Thoracic aorta (tissue), 2 donors: ENCODE data around the gene GDI1. TPM values are rescaled to one million over a fixed set of nuclear protein-coding genes. Genes with fewer than 3 reads are reported as not detected.

Experiments used
- ATAC-seq: fragments of 150-250 bp; one replicate; pipeline ENCODE4 v1.8.0; 2017; ENCODE audit warnings: low read depth; ENCODE audit not compliant: insufficient number of reproducible peaks, low FRiP score
- DNase-seq: peaks from one replicate; pipeline ENCODE4 v3.0.0-alpha.2; 2020; ENCODE audit warnings: low spot score
- H3K27ac ChIP-seq, 2 donors: fragments of 200-600 bp; sonication (generic); 1 replicate in 1 of 2; 2 replicates in 1 of 2; pipeline ENCODE4 v1.5.1; 2016; ENCODE audit warnings: mild to moderate bottlenecking in 2 of 2, moderate library complexity in 2 of 2
- H3K27me3 ChIP-seq: fragments of 200-600 bp; sonication (generic); replicated peaks from 2 replicates; pipeline ENCODE4 v1.6.0; 2016; ENCODE audit warnings: mild to moderate bottlenecking; ENCODE audit not compliant: insufficient read depth
- H3K36me3 ChIP-seq: fragments of 200-600 bp; sonication (generic); one replicate; pipeline ENCODE4 v1.5.1; 2016
- H3K4me1 ChIP-seq, 2 donors: fragments of 200-600 bp; sonication (generic); 1 replicate in 1 of 2; 2 replicates in 1 of 2; pipeline versions ENCODE4 v1.5.1 to v1.6.0; 2016; ENCODE audit warnings: low read depth in 2 of 2, mild to moderate bottlenecking in 1 of 2; ENCODE audit not compliant: control insufficient read depth in 1 of 2
- H3K4me3 ChIP-seq: fragments of 200-600 bp; sonication (generic); 2 replicates; pipeline ENCODE4 v1.5.1; 2016; ENCODE audit warnings: mild to moderate bottlenecking
- H3K9me3 ChIP-seq: fragments of 200-600 bp; sonication (generic); 2 replicates; pipeline ENCODE4 v1.5.1; 2016
- CTCF ChIP-seq: fragments of 200-600 bp; sonication (generic); IDR thresholded peaks from one replicate; pipeline ENCODE4 v1.5.1; 2019; ENCODE audit warnings: antibody characterized with exemption
- total RNA-seq, 2 donors: library from RNA; depleted of rRNA; stranded (reverse); fragments of >200 nt; gene quantifications; one replicate each; pipeline versions ENCODE4 v1.1.0 to v1.2.3, GENCODE V29; 2016

Gene GDI1
- total RNA-seq, 2 donors from 2014 or later: 99.4 to 151 TPM

DNA sequence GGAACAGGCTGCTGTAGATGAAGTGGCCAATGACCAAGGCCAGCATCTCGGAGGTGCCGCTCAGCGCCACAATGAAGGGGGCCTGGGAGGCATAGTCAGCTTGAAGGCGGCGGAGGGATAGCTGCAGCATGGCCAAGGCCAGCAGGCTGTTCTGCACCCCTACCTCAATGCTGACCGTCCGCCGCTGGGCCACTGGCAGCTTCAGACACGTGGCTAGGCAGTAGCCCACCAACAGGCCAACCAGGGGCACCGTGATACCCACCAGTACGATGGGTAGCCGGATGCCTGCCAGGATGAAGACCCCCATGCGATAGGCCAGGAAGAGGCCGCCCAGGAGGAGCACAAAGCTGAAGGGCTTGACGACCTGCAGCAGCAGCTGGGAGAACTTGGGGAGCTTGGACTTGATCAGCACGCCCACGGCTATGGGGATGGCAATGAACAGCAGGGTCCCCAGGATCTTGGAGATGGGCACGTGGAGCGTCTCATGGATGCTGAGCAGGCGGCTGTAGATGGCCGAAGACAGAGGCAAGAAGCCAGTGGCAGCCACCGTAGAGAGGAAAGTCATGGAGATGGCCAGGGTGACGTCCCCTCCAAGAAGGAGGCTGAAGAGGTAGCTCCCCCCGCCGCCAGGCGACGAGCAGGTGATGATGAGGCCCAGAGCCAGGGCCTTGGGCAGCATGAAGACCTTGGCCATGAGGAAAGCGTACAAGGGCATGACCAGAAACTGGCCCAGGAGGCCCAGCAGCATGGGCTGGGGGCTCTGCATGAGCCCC lies 50.8 kb downstream of the GDI1 start:
- H3K4me3 ChIP-seq: no peak overlapping the region
- H3K27me3 ChIP-seq: no peaks in the 10 kb centered on the region
- H3K4me1 ChIP-seq: peaks cover 3 to 41% of the 10 kb centered on the region in 2 donors
- DNase-seq: no peak
- no peak for TF ChIP-seq CTCF
- no peaks in the 10 kb centered on the region for H3K9me3 ChIP-seq
- ATAC-seq: no peak
- peak overlapping the region; percentile 52 to 55 for H3K27ac ChIP-seq
- peaks cover 5% of the 10 kb centered on the region for H3K36me3 ChIP-seq

DNA sequence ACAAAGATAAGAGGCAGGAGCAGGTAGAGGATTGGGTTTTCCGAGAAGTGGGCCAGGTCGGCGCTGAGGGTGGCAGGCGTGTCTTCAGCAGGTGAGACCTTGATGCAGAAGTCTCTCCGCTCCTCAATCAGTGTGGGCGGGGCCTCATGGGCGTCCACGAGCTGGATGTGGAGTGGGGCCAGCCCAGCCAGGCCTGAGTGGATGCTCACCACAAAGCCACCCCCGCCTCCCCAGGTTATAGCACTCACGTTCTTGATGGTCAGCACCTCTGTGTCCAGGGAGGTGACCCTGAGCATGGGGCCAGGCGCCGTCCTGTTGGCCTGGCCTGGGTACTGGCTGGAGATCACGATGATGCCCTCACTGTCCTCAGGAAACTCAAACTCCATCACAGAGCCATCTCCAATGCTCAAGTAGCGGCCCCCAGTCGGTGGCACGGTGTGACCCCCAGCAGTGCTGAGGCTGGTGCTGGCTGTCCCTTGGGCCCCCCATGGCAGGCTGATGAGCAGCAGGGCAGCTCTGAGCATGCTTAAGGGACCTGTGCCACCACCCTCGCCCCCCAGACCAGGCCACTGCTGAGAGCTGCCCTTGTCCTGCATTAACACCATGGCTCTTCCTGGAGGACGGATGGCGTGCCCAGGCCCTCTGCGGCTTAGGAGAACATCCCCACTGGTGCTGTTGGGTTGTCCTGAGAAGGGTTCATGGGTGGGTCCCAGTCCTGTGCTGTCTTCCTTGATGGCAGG lies 51.6 kb downstream of the GDI1 start:
- H3K27me3 ChIP-seq: no peaks in the 10 kb centered on the region
- H3K4me3 ChIP-seq: no peak overlapping the region
- H3K27ac ChIP-seq: no peak overlapping the region
- peaks cover 5% of the 10 kb centered on the region for H3K36me3 ChIP-seq
- ATAC-seq (no peak), DNase-seq (no peak)
- peaks cover 3 to 41% of the 10 kb centered on the region in 2 donors for H3K4me1 ChIP-seq
- TF ChIP-seq CTCF: no peak
- H3K9me3 ChIP-seq: no peaks in the 10 kb centered on the region

GRCh38 chrX:154489182-154489581 lies 52.2 kb downstream of the GDI1 start:
- no peaks in the 10 kb centered on the region for H3K27me3 ChIP-seq

DNA sequence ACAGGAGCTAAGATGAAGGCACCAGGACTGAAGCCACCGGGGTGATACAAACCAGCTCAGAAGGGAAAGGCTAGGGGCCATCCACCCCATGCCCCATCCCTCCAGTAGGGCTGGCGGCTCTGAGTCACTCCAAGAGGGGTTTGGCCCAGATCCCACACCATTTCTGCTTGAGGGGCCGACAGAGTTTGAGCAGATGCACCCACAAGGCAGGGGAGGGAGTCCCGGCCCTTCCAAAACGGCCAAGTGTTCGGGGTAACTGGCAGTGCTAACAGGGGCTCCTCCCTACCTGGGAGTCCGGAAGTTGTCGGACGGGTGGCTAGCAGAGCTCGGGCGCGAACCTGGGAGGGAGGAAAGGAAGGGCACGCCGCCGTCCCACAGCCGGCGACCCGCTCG lies 53.1 kb downstream of the GDI1 start:
- peak overlapping the region; percentile 81 for H3K4me3 ChIP-seq
- H3K4me1 ChIP-seq: peaks cover 3 to 37% of the 10 kb centered on the region in 2 donors
- H3K36me3 ChIP-seq: no peaks in the 10 kb centered on the region
- H3K27ac ChIP-seq: peak overlapping the region; percentile 86 to 96
- no peak for TF ChIP-seq CTCF
- H3K9me3 ChIP-seq: no peaks in the 10 kb centered on the region
- no peaks in the 10 kb centered on the region for H3K27me3 ChIP-seq
- DNase-seq (peak; percentile 15), ATAC-seq (no peak)

More at GRCh38 chrX:154489182-154489581, 52.2 kb downstream of the GDI1 start:
- H3K4me1 ChIP-seq: peaks cover 3 to 41% of the 10 kb centered on the region in 2 donors
- DNase-seq (no peak), ATAC-seq (no peak)
- H3K4me3 ChIP-seq: peak overlapping the region; percentile 81
- no peak for TF ChIP-seq CTCF
- peak overlapping the region in 1 of 2 donors; percentile 96 for H3K27ac ChIP-seq
- peaks cover 5% of the 10 kb centered on the region for H3K36me3 ChIP-seq
- H3K9me3 ChIP-seq: no peaks in the 10 kb centered on the region

DNA sequence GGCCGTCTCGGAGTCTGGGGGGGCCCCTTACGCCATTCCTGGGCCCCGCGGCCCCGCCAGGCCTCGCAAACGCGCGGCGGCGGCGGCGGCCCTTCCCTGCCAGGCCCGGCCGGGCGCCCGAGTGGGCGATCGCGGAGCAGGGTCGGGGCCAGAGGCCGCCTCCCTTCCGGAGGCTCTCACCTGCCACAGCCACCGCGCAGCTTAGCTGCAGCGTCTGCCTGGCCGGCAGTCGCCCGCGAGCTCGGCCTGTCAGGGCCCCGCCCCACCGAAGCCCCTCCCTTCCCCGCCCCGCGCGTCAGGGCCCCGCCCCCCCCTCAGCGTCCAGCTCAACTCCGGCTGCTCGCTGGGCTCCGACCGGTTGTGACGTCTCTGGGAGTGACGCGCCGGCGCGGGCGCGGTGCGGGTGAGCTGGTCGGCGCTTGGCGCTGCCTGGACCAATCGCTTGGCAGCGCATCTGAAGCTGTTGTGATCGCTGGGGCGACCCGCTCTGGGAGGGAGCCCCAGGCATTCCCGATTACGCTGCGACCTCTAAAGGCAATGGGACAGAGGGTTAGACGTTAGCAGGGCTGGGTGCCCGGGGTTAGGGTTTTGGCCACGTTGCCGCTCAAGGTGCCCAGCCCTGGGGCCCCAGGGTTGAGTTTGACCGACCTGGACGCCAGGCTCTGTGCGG lies 53.6 kb downstream of the GDI1 start, which contains the start of gene SLC10A3:
Gene SLC10A3 (minus strand): TSS at position 216 of the 670 bp plus-strand sequence. CDS start 1,689 bp downstream, outside the sequence.
- Histone ChIP-seq H3K4me1 (peaks cover 0 to 31% of the 10 kb centered on the region in 2 donors), H3K27ac (peak within 1 kb of the TSS; percentile 86 to 96), H3K36me3 (no peaks in the 10 kb centered on the region), H3K9me3 (no peaks in the 10 kb centered on the region), H3K4me3 (peak within 1 kb of the TSS; percentile 81), H3K27me3 (no peaks in the 10 kb centered on the region)
- TF ChIP-seq CTCF: no peak
- DNase-seq (peak; percentile 53), ATAC-seq (peak; percentile 84)
